Brain microvascular endothelial cell (primary cell): ENCODE data around the gene NLRX1.
A peak's percentile ranks its signal among the peaks of the same experiment; 100 is the strongest.

Experiments
- DNase-seq: peaks from one replicate; pipeline ENCODE4 v3.0.0-alpha.2; 2020
- H3K27ac ChIP-seq: fragments of 250-450 bp; sonication (Bioruptor Pico); 2 replicates; pipeline ENCODE4 v1.5.1; 2020; ENCODE audit warnings: mild to moderate bottlenecking, moderate library complexity
- H3K27me3 ChIP-seq: fragments of 250-450 bp; sonication (Bioruptor Pico); replicated peaks from 2 replicates; pipeline ENCODE4 v1.5.1; 2020; ENCODE audit warnings: mild to moderate bottlenecking
- H3K36me3 ChIP-seq: fragments of 250-450 bp; sonication (Bioruptor Pico); replicated peaks from 2 replicates; pipeline ENCODE4 v1.5.1; 2020; ENCODE audit warnings: mild to moderate bottlenecking
- H3K4me3 ChIP-seq: 2 replicates; pipeline ENCODE4 v1.5.1; 2011; ENCODE audit warnings: low read depth, mild to moderate bottlenecking, control low read depth, low read length, moderate library complexity
- CTCF ChIP-seq: IDR thresholded peaks from 2 replicates; pipeline ENCODE4 v1.5.1; 2011; ENCODE audit warnings: low read depth, mild to moderate bottlenecking, moderate library complexity, low read length, control low read depth, inconsistent platforms; ENCODE audit errors: missing control alignments
- in situ Hi-C: cut with HindIII; loops from 2 replicates; pipeline ENCODE4 v1.10.0; 2017; ENCODE audit warnings: low sequenced_read_pairs, low pct_ligation_motif_present

NLRX1 gene

GRCh38 chr11:119168471-119169281, at the start of gene NLRX1:
Gene NLRX1 (plus strand): TSS chr11:119168725. CDS start chr11:119171404, 2,679 bp downstream.
- Histone ChIP-seq H3K27ac (peak within 1 kb of the TSS; percentile 18), H3K36me3 (no peaks in the 10 kb centered on the region), H3K27me3 (no peaks in the 10 kb centered on the region), H3K4me3 (peak within 1 kb of the TSS; percentile 61)
- peak; percentile 59 for DNase-seq
- peak; percentile 88 for TF ChIP-seq CTCF
- in situ Hi-C loops = no loop called here

GRCh38 chr11:119118946-119119345, 49.6 kb upstream of the NLRX1 start:
- H3K27ac ChIP-seq = no peak overlapping the region
- H3K4me3 ChIP-seq = no peak overlapping the region
- H3K36me3 ChIP-seq = peaks cover 23% of the 10 kb centered on the region
- no peak for TF ChIP-seq CTCF
- in situ Hi-C loops = no loop called here
- DNase-seq = no peak
- H3K27me3 ChIP-seq = no peaks in the 10 kb centered on the region

GRCh38 chr11:119120639-119121007, 47.9 kb upstream of the NLRX1 start:
- TF ChIP-seq CTCF = no peak
- H3K4me3 ChIP-seq = peak overlapping the region; percentile 58
- peaks cover 15% of the 10 kb centered on the region for H3K36me3 ChIP-seq
- H3K27me3 ChIP-seq = no peaks in the 10 kb centered on the region
- peak overlapping the region; percentile 54 for H3K27ac ChIP-seq
- DNase-seq = no peak
- in situ Hi-C loops = no loop called here

- peak within 1 kb of the TSS; percentile 83 for H3K4me3 ChIP-seq
- H3K36me3 ChIP-seq = peaks cover 11% of the 10 kb centered on the region
- in situ Hi-C loops = no loop called here
Observed at GRCh38 chr11:119121008-119121810, 47.3 kb upstream of the NLRX1 start, which contains the start of gene HINFP. Gene HINFP (plus strand): TSS chr11:119121580. CDS start chr11:119126945, 5,365 bp downstream.

GRCh38 chr11:119121811-119122124, 46.8 kb upstream of the NLRX1 start:
- in situ Hi-C loops = no loop called here
- no peak for TF ChIP-seq CTCF
- H3K27ac ChIP-seq = peak overlapping the region; percentile 41
- DNase-seq = no peak
- peaks cover 11% of the 10 kb centered on the region for H3K36me3 ChIP-seq
- no peaks in the 10 kb centered on the region for H3K27me3 ChIP-seq
- H3K4me3 ChIP-seq = peak overlapping the region; percentile 83

More at GRCh38 chr11:119121008-119121810, 47.3 kb upstream of the NLRX1 start, which contains the start of gene HINFP:
- no peaks in the 10 kb centered on the region for H3K27me3 ChIP-seq
- H3K27ac ChIP-seq = peak within 1 kb of the TSS; percentile 54
- DNase-seq = peak; percentile 100
- TF ChIP-seq CTCF = no peak
